Ishikawa (cell line): Measurements from ENCODE around the gene NHLRC1.

Source experiments
- CEBPB ChIP-seq: IDR thresholded peaks from 2 replicates; pipeline ENCODE4 v1.6.1; 2012
- CREB1 ChIP-seq: IDR thresholded peaks from 2 replicates; pipeline ENCODE4 v1.6.1; 2012; ENCODE audit warnings: low read depth
- EGR1 ChIP-seq: IDR thresholded peaks from 2 replicates; pipeline ENCODE4 v1.6.1; 2012
- EP300 ChIP-seq: IDR thresholded peaks from 2 replicates; pipeline ENCODE4 v1.6.1; 2012; ENCODE audit warnings: borderline replicate concordance
- FOXM1 ChIP-seq: IDR thresholded peaks from 2 replicates; pipeline ENCODE4 v1.6.1; 2012; ENCODE audit warnings: low read depth, borderline replicate concordance
- MAX ChIP-seq: IDR thresholded peaks from 2 replicates; pipeline ENCODE4 v1.6.1; 2012
- NFIC ChIP-seq: IDR thresholded peaks from 2 replicates; pipeline ENCODE4 v1.6.1; 2012
- RAD21 ChIP-seq: IDR thresholded peaks from 2 replicates; pipeline ENCODE4 v1.6.1; 2012; ENCODE audit warnings: low read depth
- REST ChIP-seq: IDR thresholded peaks from 2 replicates; pipeline ENCODE4 v1.6.1; 2012; ENCODE audit warnings: low read depth, mild to moderate bottlenecking
- TAF1 ChIP-seq: IDR thresholded peaks from 2 replicates; pipeline ENCODE4 v1.6.1; 2012; ENCODE audit warnings: low read depth, mild to moderate bottlenecking
- TEAD4 ChIP-seq: IDR thresholded peaks from 2 replicates; pipeline ENCODE4 v1.6.1; 2012
- USF1 ChIP-seq: IDR thresholded peaks from 2 replicates; pipeline ENCODE4 v1.6.1; 2012
- YY1 ChIP-seq: IDR thresholded peaks from 2 replicates; pipeline ENCODE4 v1.6.1; 2012; ENCODE audit warnings: low read depth
- ZBTB7A ChIP-seq: IDR thresholded peaks from 2 replicates; pipeline ENCODE4 v1.6.1; 2012; ENCODE audit warnings: low read depth

- no peak for TF ChIP-seq YY1
- TF ChIP-seq FOXM1, result no peak
- no peak for TF ChIP-seq EP300
- no peak for TF ChIP-seq EGR1
- TF ChIP-seq NFIC, result no peak
- TF ChIP-seq ZBTB7A, result no peak
- no peak for TF ChIP-seq TEAD4
- no peak for TF ChIP-seq USF1
- TF ChIP-seq MAX, result no peak
- no peak for TF ChIP-seq REST
- no peak for TF ChIP-seq CEBPB
- no peak for TF ChIP-seq CREB1
- TF ChIP-seq RAD21, result no peak
- TF ChIP-seq TAF1, result no peak
Measured at GRCh38 chr6:18080544-18080943, 41.9 kb downstream of the NHLRC1 start.
